ENCODE measurements around the gene ROR2. TPM values are rescaled to one million over a fixed set of nuclear protein-coding genes. Genes with fewer than 3 reads are reported as not detected.

The ROR2 gene
- total and polyA plus RNA-seq, 2 experiments from 2014 or later, result 7.1 to 12.9 TPM

- H3K9ac ChIP-seq, result no peak overlapping the region
- no peaks in the 10 kb centered on the region for H3K9me3 ChIP-seq (ENCODE audit: low read depth)
- no peak for DNase-seq
- no peak overlapping the region for H3K4me3 ChIP-seq
- peaks cover 23% of the 10 kb centered on the region; the same call in 1 of the 2 replicates for H3K27me3 ChIP-seq (replicated peaks; ENCODE audit: insufficient read depth)
- WGBS, 2 experiments (ENCODE audit: low coverage in 1 of 2, low lambda C conversion rate in 2 of 2, missing lambda C conversion rate in 2 of 2), result 66 to 74% methylated on average over 6 of the region's 6 CpGs
- no peaks in the 10 kb centered on the region for H4K20me1 ChIP-seq (ENCODE audit: insufficient read depth)
- no peaks in the 10 kb centered on the region for H3K36me3 ChIP-seq (ENCODE audit: low read depth)
- no peak overlapping the region for H3K4me2 ChIP-seq (ENCODE audit: unreplicated experiment)
- TF ChIP-seq EZH2phosphoT487 (IDR thresholded peaks at IDR 0.05; ENCODE audit: insufficient read depth, low read depth), result no peak
- TF ChIP-seq EZH2 (IDR thresholded peaks at IDR 0.05; ENCODE audit: insufficient read depth, poor library complexity, severe bottlenecking), result no peak
- no peak overlapping the region for H2AFZ ChIP-seq
- no peak overlapping the region for H3K27ac ChIP-seq
- no peaks in the 10 kb centered on the region for H3K9me2 ChIP-seq (ENCODE audit: insufficient read depth)
- H3K79me2 ChIP-seq (ENCODE audit: insufficient read depth), result no peaks in the 10 kb centered on the region
- in situ Hi-C loops (cut with MboI), result no loop called here
- H3K4me1 ChIP-seq (ENCODE audit: insufficient read depth), result 0 out of 2 replicates have a peak, but pooled peaks cover 9% of the 10 kb centered on the region
- no peaks in the 10 kb centered on the region; the same call in 1 of the 2 replicates for H3F3A ChIP-seq (ENCODE audit: insufficient read depth)
These were observed 372.4 kb downstream of the ROR2 start for GRCh38 chr9:91577633-91578061.

DNA sequence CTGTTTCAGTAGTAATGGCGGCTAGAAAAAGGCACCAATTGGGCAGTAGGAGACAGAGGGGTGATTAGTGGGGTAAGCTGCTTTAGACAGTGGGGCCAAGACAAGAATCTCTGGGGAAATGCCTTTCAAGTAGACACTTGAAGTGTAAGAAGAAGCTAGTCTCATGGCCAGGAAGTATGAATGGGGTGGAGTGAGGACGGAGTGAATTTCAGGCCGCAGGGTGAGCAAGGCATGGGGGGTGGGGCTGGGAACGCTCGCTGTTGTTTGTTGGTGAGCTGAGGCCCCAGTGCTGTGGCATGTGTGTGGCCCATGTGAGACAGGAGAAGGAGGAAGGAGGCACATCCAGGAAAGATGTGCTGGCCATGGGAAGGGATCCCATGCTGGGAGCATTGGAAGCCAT, 377.2 kb downstream of the ROR2 start:
- no peak overlapping the region for H3K4me2 ChIP-seq (ENCODE audit: unreplicated experiment)
- H3K9me3 ChIP-seq (ENCODE audit: low read depth), result no peaks in the 10 kb centered on the region
- H3K9ac ChIP-seq, result no peak overlapping the region
- WGBS, 2 experiments (ENCODE audit: low coverage in 1 of 2, low lambda C conversion rate in 2 of 2, missing lambda C conversion rate in 2 of 2), result 63 to 70% methylated on average over 5 of the region's 5 CpGs
- no peaks in the 10 kb centered on the region for H3K9me2 ChIP-seq (ENCODE audit: insufficient read depth)
- H3K79me2 ChIP-seq (ENCODE audit: insufficient read depth), result no peaks in the 10 kb centered on the region
- H3F3A ChIP-seq (ENCODE audit: insufficient read depth), result no peaks in the 10 kb centered on the region
- H3K4me1 ChIP-seq (ENCODE audit: insufficient read depth), result no peaks in the 10 kb centered on the region
- no peak overlapping the region for H2AFZ ChIP-seq
- no peak overlapping the region for H3K27ac ChIP-seq
- TF ChIP-seq EZH2phosphoT487 (IDR thresholded peaks at IDR 0.05; ENCODE audit: insufficient read depth, low read depth), result no peak
- no peak for TF ChIP-seq EZH2 (IDR thresholded peaks at IDR 0.05; ENCODE audit: insufficient read depth, poor library complexity, severe bottlenecking)
- H3K36me3 ChIP-seq (ENCODE audit: low read depth), result no peaks in the 10 kb centered on the region
- H3K4me3 ChIP-seq, result no peak overlapping the region
- in situ Hi-C loops (cut with MboI), result no loop called here
- no peaks in the 10 kb centered on the region for H4K20me1 ChIP-seq (ENCODE audit: insufficient read depth)
- H3K27me3 ChIP-seq (replicated peaks; ENCODE audit: insufficient read depth), result peaks cover 25% of the 10 kb centered on the region
- no peak for DNase-seq

- TF ChIP-seq EZH2phosphoT487 (IDR thresholded peaks at IDR 0.05; ENCODE audit: insufficient read depth, low read depth) (no peak), EZH2 (IDR thresholded peaks at IDR 0.05; ENCODE audit: insufficient read depth, poor library complexity, severe bottlenecking) (no peak)
- H3K9ac ChIP-seq, result no peak overlapping the region
- no peaks in the 10 kb centered on the region for H3K79me2 ChIP-seq (ENCODE audit: insufficient read depth)
- H3F3A ChIP-seq (ENCODE audit: insufficient read depth), result no peaks in the 10 kb centered on the region
- no peaks in the 10 kb centered on the region for H3K4me1 ChIP-seq (ENCODE audit: insufficient read depth)
- H3K4me3 ChIP-seq, result no peak overlapping the region
- no peaks in the 10 kb centered on the region for H3K9me3 ChIP-seq (ENCODE audit: low read depth)
- no peak overlapping the region for H3K27ac ChIP-seq
- in situ Hi-C loops (cut with MboI), result no loop called here
- H3K36me3 ChIP-seq (ENCODE audit: low read depth), result no peaks in the 10 kb centered on the region
- no peak for DNase-seq
- H3K27me3 ChIP-seq (replicated peaks; ENCODE audit: insufficient read depth), result peaks cover 19% of the 10 kb centered on the region
- 59 to 62% methylated on average over 4 of the region's 4 CpGs for WGBS, 2 experiments (ENCODE audit: low coverage in 1 of 2, low lambda C conversion rate in 2 of 2, missing lambda C conversion rate in 2 of 2)
- no peak overlapping the region for H2AFZ ChIP-seq
- H3K4me2 ChIP-seq (ENCODE audit: unreplicated experiment), result no peak overlapping the region
- H4K20me1 ChIP-seq (ENCODE audit: insufficient read depth), result no peaks in the 10 kb centered on the region
- no peaks in the 10 kb centered on the region for H3K9me2 ChIP-seq (ENCODE audit: insufficient read depth)
These were observed 378.0 kb downstream of the ROR2 start for GRCh38 chr9:91572044-91572443.

DNA sequence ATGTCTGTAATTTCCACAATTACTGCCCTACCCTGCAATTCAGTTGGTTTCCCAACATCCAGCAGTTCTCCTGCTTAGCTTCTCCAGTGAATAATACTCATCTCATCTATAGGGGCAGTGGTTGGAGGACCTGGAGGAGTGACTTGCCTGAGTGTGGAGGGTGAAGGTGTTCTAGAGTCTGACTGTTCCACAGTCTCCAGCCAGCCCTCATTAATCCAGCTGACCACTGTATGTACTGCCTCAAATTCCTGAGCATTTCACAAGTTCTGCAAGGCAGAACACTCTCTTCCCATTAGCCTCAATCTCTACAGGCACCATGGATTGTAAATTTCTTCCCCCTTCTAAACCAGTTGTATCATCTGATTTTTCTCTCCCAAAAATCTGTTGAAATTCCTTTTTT, 379.0 kb downstream of the ROR2 start:
- no peak overlapping the region for H3K27ac ChIP-seq
- no peak overlapping the region for H3K4me3 ChIP-seq
- H3K9me3 ChIP-seq (ENCODE audit: low read depth), result no peaks in the 10 kb centered on the region
- H3F3A ChIP-seq (ENCODE audit: insufficient read depth), result no peaks in the 10 kb centered on the region
- H3K36me3 ChIP-seq (ENCODE audit: low read depth), result no peaks in the 10 kb centered on the region
- TF ChIP-seq EZH2phosphoT487 (IDR thresholded peaks at IDR 0.05; ENCODE audit: insufficient read depth, low read depth) (no peak), EZH2 (IDR thresholded peaks at IDR 0.05; ENCODE audit: insufficient read depth, poor library complexity, severe bottlenecking) (no peak)
- H3K9me2 ChIP-seq (ENCODE audit: insufficient read depth), result no peaks in the 10 kb centered on the region
- peaks cover 19% of the 10 kb centered on the region for H3K27me3 ChIP-seq (replicated peaks; ENCODE audit: insufficient read depth)
- H3K4me2 ChIP-seq (ENCODE audit: unreplicated experiment), result no peak overlapping the region
- DNase-seq, result no peak
- no peaks in the 10 kb centered on the region for H3K79me2 ChIP-seq (ENCODE audit: insufficient read depth)
- H4K20me1 ChIP-seq (ENCODE audit: insufficient read depth), result no peaks in the 10 kb centered on the region
- no peak overlapping the region for H2AFZ ChIP-seq
- in situ Hi-C loops (cut with MboI), result no loop called here
- H3K4me1 ChIP-seq (ENCODE audit: insufficient read depth), result no peaks in the 10 kb centered on the region
- no peak overlapping the region for H3K9ac ChIP-seq

Data from GM23248 (cell line).